RWPE1 (cell line): Measurements from ENCODE around the gene CHRNA4.

Experiments
- CTCF ChIA-PET: fragments of 350-600 bp; sonication (Branson Sonifier 250); formaldehyde crosslinking; extraction: SDS; loops from one replicate; lab custom pipeline; 2021; lab: Yijun Ruan, JAX
- POLR2A ChIA-PET: fragments of 400-600 bp; formaldehyde crosslinking; extraction: SDS; loops from one replicate; lab custom pipeline; 2020; ENCODE audit warnings: antibody characterized with exemption; ENCODE audit not compliant: low non-redundant PET; lab: Yijun Ruan, JAX
- DNase-seq: peaks from one replicate; pipeline ENCODE4 v3.0.0; 2012; ENCODE audit warnings: low spot score
- H3K27ac ChIP-seq: fragments of 450-650 bp; 2 replicates; pipeline ENCODE4 v1.5.1; 2017
- CTCF ChIP-seq: fragments of 450-650 bp; conservative IDR thresholded peaks from 2 replicates; pipeline ENCODE4 v1.5.1; 2017; ENCODE audit warnings: low read depth, mild to moderate bottlenecking

Gene CHRNA4

GRCh38 chr20:63360850-63361518 is at the start of gene CHRNA4:
TSS of gene CHRNA4 (minus strand) at chr20:63361349. CDS start at chr20:63361165, 184 bp downstream.
- POLR2A ChIA-PET = no interaction called here
- CTCF ChIA-PET = interaction anchor here (2.4 kb wide), 1 partner anchor 21 kb away, joined by 14 read pairs; no protein-coding TSS in a partner anchor
- TF ChIP-seq CTCF = no peak
- no peak within 1 kb of the TSS for H3K27ac ChIP-seq
- DNase-seq = peak; percentile 37

- ChIA-PET CTCF (no interaction called here), POLR2A (interaction anchor here (0.6 kb wide), 2 partner anchors 14 to 145 kb away, joined by 3 read pairs; no protein-coding TSS in a partner anchor)
- no peak overlapping the region for H3K27ac ChIP-seq
- no peak for DNase-seq
- no peak for TF ChIP-seq CTCF
Observed at GRCh38 chr20:63409834-63410435, 48.8 kb upstream of the CHRNA4 start.

GRCh38 chr20:63409066-63409833 is 48.1 kb upstream of the CHRNA4 start:
- ChIA-PET CTCF (no interaction called here), POLR2A (interaction anchor here (0.6 kb wide), 2 partner anchors 15 to 144 kb away, joined by 3 read pairs; no protein-coding TSS in a partner anchor)
- no peak for TF ChIP-seq CTCF
- DNase-seq = no peak
- H3K27ac ChIP-seq = no peak overlapping the region

- no peak for DNase-seq
- H3K27ac ChIP-seq = no peak overlapping the region
- ChIA-PET POLR2A (no interaction called here), CTCF (no interaction called here)
- no peak for TF ChIP-seq CTCF
Observed at GRCh38 chr20:63408684-63409046, 47.5 kb upstream of the CHRNA4 start.

GRCh38 chr20:63407928-63408683 is 47.0 kb upstream of the CHRNA4 start:
- ChIA-PET POLR2A (no interaction called here), CTCF (no interaction called here)
- no peak overlapping the region for H3K27ac ChIP-seq
- no peak for TF ChIP-seq CTCF
- DNase-seq = no peak
